GM18951 (cell line): Measurements from ENCODE around the gene DGAT2.

ENCODE experiments used
- POLR2A ChIP-seq: IDR thresholded peaks from 4 replicates; pipeline ENCODE4 v1.6.1; 2011; ENCODE audit warnings: mild to moderate bottlenecking; ENCODE audit not compliant: insufficient read length, insufficient read depth; ENCODE audit errors: extremely low read depth
- in situ Hi-C: fragments of 300-500 bp; cut with MboI; formaldehyde crosslinking; loops from one replicate; pipeline ENCODE4 v1.12.0; 2022; ENCODE audit warnings: low sequenced_read_pairs, mixed read lengths, inconsistent platforms; ENCODE audit not compliant: unreplicated experiment

DGAT2 gene

GRCh38 chr11:75778962-75779361 lies 10.4 kb downstream of the DGAT2 start:
- in situ Hi-C loops: no loop called here
- TF ChIP-seq POLR2A: no peak

DNA sequence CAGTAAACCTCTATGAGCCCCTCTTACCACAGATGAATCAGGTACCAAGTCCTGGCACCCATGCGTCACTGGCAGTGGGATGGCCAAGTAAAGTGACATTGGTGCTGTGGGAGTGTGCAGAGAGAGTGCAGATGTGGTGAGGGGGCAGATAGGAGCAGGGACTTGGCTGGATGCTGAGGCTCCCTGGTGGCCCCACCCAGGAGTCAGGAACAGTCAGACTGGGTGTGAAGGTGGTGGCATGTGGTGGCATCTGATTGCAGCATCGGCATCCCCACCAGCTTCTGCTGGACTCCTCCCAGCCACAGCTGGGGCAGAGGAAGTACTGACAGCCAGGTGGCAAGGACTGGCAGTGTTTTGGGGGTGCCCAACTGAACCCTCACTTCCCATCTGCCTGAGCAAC lies 11.4 kb downstream of the DGAT2 start:
- in situ Hi-C loops: no loop called here
- no peak for TF ChIP-seq POLR2A

- in situ Hi-C loops: no loop called here
- TF ChIP-seq POLR2A: no peak
Measured at GRCh38 chr11:75780888-75781287, 12.3 kb downstream of the DGAT2 start.

DNA sequence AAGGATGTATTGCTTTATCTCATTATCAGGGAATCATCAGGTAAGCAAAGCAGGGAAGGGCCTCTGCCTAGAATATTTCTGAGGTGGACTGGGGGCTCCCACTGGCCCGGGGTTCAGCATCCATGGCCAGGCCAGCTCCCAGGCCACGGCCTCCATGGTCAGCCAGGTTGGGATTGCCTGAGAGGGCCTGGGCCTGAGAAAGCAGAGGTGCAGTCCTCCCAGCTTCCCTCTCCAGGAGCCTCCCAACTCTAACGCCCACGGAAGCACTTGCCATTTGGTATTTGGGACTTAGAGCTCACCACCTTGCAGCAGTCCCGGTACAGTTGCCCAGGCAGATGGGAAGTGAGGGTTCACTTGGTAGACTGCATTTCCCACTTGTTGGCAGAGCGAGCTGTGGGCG lies 12.7 kb downstream of the DGAT2 start:
- in situ Hi-C loops: no loop called here
- TF ChIP-seq POLR2A: no peak

DNA sequence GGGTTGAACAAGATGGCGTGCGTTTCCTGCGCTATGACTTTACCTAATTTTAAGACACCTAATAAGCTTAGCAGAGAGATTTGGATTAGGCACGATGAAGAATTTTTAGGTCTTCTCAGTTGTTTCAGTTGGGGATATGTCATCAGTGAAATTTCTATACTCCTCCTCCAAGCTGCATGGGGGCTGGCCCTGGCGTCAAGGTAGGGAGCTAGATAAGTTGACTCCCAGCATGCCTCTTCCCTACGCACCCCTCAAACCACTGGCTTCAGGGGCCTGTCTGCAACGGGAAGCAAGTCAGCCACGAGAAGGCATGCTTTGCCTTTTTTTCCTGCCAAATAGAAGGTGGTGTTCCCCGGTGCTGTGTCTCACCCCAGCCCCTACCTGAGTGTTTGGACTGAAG lies 13.3 kb downstream of the DGAT2 start:
- in situ Hi-C loops: no loop called here
- no peak for TF ChIP-seq POLR2A

- no peak for TF ChIP-seq POLR2A
- in situ Hi-C loops: no loop called here
Measured at GRCh38 chr11:75782540-75783263, 14.1 kb downstream of the DGAT2 start.

DNA sequence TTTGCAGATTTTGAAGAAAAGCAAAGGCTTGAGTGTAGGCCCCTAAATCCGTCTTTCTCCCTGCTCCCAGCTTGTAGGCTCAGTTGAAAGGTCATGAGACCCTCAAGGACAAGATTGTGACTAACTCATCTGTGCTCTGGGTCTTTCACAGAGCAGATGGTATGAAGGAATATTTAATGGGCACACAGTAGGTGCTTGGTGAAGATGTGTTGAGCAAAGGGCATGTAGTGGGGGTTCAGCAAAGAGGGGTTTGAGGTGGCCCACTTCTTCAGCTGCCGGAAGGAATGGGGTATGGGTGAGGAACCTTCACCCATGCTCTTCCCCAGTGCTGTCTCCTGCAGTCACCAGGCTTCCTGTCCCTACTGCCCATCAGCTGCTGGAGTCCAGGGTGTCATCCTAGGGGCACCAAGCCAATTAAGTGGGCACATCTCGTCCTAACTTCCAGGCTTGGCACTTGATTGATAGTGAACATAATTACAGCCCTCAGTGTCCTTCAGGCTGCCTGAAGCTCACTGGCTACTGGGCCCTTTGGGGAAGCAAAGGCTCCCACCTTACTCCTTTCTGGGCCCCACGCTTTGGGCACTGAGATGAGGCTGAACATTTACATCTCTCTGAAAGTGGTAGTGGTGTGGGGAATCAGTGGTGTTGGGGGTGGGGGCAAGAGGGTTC lies 15.0 kb downstream of the DGAT2 start:
- TF ChIP-seq POLR2A: no peak
- in situ Hi-C loops: no loop called here

- TF ChIP-seq POLR2A: no peak
- in situ Hi-C loops: no loop called here
Measured at GRCh38 chr11:75784085-75784478, 15.5 kb downstream of the DGAT2 start.

- TF ChIP-seq POLR2A: no peak
- in situ Hi-C loops: no loop called here
Measured at GRCh38 chr11:75784506-75784905, 15.9 kb downstream of the DGAT2 start.

- no peak for TF ChIP-seq POLR2A
- in situ Hi-C loops: no loop called here
Measured at GRCh38 chr11:75785187-75785586, 16.6 kb downstream of the DGAT2 start.

DNA sequence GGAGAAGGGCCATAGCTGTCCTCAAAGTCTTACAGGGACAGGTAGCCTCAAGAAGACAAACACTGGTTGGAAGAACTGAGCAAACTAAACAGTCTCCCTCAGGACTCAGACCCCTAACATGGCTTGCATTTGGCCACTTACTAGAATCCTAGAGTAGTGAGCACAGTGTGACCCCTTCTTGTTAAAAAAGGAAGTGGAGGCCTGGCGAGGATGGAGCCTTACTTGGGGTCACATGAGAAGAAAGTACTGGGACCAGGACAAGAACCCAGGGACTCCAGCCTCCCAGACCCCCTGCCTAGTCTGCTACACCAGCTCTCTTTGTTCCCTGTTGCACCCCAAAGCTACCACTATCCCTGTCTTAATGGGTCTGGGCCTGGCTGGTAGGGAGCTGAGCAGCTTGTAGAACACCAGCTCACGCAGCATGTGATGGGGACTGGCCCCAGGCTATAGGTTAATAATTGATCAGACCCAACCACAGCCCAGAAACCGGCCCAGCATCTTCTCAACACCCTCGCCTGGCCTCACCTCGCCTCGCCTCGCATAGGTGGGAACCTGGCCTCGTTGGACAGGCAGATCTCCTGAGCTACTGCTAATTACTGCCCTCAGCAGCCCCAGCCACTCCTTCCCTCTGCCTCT lies 17.6 kb downstream of the DGAT2 start:
- TF ChIP-seq POLR2A: peak; percentile 21
- in situ Hi-C loops: no loop called here

GRCh38 chr11:75789521-75789920 lies 20.9 kb downstream of the DGAT2 start:
- TF ChIP-seq POLR2A: no peak
- in situ Hi-C loops: no loop called here

- no peak for TF ChIP-seq POLR2A
- in situ Hi-C loops: no loop called here
Measured at GRCh38 chr11:75790986-75791385, 22.4 kb downstream of the DGAT2 start.
